ENCODE data around the gene TP53TG5.
"Not testable (repeated sequence)": the region's sequence is repeated elsewhere in the genome, so short reads cannot be mapped to it uniquely, and the experiment has no call there.

Gene TP53TG5

DNA sequence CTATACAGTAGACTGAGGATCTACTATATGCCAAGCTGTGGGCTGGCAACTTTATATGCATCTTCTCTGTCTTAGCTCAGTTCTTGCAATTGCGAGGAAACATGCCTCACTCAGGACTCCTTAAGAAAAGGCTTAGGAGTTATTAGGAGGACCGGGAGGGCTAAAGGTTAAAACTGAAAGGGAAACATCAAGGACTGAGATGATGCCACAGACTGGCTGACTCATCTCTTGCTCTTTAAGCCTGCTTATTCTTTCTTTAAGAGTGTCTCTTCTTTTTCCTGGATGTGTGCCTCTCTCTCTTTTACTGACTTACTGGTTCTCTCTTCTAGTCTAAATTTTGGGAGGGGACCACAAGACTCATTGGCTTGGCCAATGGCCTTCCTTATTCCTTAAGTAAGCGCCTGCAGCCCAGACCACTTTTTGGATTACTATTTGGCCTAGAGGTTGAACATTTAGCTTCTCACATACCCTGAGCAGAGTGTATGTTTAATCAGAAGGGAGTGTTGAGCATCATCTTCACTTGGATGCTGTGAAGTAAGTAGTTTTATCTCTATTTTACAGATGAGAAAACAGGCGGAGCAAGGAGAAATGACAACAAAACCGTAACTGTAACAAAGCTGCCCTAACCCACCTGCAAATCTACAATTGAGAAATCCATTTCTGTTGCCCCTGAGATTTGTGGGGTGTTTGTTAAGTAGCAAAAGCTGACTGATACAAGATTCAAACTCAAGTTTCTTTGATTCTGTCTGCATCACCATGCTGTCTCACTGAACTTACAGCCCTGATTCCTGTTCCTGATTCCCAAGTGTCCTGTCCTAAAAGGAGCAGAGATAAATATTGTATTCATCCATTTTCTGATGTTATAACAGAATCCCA, 22.7 kb downstream of the TP53TG5 start:
- Mint-ChIP-seq H3K4me3 (no peak overlapping the region), H3K4me1 (ENCODE audit: low read depth) (peaks cover 38% of the 10 kb centered on the region), H3K36me3 (ENCODE audit: low read depth) (no peaks in the 10 kb centered on the region), H3K27ac (no peak overlapping the region), H3K9me3 (no peaks in the 10 kb centered on the region), H3K27me3 (no peaks in the 10 kb centered on the region)
- intact Hi-C loops (cut with micrococcal nuclease) = no loop called here

DNA sequence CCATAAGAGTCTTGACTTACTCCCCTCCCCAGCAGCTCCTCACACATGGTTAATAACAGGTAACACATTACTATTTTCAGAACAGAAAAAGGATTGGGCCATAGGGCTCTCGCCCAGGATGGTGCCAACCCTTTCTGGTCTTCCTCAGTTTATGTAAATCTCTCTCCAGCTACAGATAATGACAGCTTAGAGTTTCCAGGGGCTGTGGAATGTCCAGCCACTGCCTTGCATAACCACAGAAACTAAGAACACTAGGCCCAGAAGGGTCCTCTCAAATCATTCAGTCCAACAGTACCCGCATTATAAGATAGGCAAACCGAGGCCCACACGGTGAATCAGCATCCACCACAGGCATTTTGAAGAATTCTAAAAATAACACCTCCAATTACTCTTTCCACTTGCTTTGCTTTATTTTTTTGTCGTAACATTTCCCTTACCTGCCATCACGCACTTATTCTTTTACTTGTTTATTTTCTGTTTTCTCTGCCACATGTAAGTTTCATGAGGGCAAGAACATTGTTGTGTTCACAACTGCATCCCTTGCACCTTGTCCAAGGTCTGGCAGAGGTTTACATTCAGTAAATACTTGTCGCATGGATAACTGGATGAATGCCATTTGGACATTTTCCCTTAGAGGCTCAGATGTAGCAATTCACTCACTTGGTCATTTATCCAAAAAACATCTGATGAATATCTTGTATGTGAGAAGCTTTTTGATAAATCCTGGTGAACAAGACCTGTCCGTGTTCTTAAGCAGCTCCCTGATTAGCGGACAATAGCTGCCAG, 23.5 kb downstream of the TP53TG5 start:
- Mint-ChIP-seq H3K27ac (no peak overlapping the region), H3K4me1 (ENCODE audit: low read depth) (peaks cover 35% of the 10 kb centered on the region), H3K27me3 (no peaks in the 10 kb centered on the region), H3K36me3 (ENCODE audit: low read depth) (no peaks in the 10 kb centered on the region), H3K4me3 (no peak overlapping the region), H3K9me3 (no peaks in the 10 kb centered on the region)
- intact Hi-C loops (cut with micrococcal nuclease) = no loop called here

DNA sequence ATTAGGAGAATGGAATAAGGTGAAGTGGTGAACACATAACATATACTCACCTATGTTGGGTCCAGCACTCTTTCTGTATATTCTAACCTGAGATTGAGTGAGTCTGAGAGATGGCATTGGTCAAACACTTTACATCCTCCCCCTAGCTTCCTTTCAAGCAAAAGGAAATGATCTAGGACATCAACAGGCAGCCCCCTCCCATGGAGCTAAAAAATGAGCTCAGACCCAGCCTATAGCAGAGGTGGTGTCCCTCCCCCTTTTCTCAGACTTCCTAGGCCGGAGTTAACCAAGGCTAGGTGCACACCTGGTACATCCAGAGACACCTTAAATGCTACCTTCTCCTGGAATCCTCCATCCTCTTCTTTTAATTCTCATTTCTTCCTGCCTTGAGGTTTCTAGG, 24.4 kb downstream of the TP53TG5 start:
- intact Hi-C loops (cut with micrococcal nuclease) = no loop called here
- Mint-ChIP-seq H3K27ac (no peak overlapping the region), H3K4me1 (ENCODE audit: low read depth) (peaks cover 27% of the 10 kb centered on the region), H3K36me3 (ENCODE audit: low read depth) (no peaks in the 10 kb centered on the region), H3K27me3 (no peaks in the 10 kb centered on the region), H3K9me3 (no peaks in the 10 kb centered on the region), H3K4me3 (no peak overlapping the region)

DNA sequence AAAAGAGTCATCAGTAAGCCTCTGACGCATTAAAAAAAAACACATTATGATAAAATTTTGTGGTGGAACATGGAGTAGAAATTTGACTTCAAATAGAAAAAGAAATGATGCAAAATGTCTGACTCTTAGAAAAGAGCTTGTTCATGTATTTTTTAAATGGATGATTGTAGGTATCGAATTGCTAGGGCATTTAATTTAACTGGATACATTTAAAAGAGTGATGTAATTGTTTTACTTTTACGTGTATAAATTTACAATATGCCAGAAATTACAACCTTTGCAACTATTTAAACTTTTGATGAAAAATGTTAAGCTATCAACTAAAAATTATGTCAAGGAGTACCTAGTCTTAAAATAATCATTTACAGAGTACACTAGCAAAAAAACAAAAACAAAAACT, 25.4 kb downstream of the TP53TG5 start:
- no peak overlapping the region for H3K4me3 Mint-ChIP-seq
- H3K36me3 Mint-ChIP-seq (ENCODE audit: low read depth) = peaks cover 2% of the 10 kb centered on the region
- H3K4me1 Mint-ChIP-seq (ENCODE audit: low read depth) = peaks cover 23% of the 10 kb centered on the region
- H3K9me3 Mint-ChIP-seq = no peaks in the 10 kb centered on the region
- no peaks in the 10 kb centered on the region for H3K27me3 Mint-ChIP-seq
- intact Hi-C loops (cut with micrococcal nuclease) = no loop called here
- no peak overlapping the region for H3K27ac Mint-ChIP-seq

DNA sequence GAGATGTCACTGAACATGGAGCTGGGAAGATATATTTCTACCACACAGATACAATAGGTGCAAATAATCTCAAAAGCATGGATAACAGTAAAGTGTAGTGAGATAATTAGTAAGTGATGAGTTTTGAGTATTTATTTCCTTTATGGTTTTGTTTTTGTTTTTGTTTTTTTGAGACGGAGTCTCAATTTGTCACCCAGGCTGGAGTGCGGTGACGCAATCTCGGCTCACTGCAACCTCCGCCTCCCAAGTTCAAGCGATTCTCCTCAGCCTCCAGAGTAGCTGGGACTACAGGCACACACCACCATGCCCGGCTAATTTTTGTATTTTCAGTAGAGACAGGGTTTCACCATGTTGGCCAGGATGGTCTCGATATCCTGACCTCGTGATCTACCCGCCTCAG, 27.3 kb downstream of the TP53TG5 start:
- H3K4me3 Mint-ChIP-seq; H3K9me3 Mint-ChIP-seq; intact Hi-C loops (cut with micrococcal nuclease); H3K27ac Mint-ChIP-seq; H3K27me3 Mint-ChIP-seq; H3K36me3 Mint-ChIP-seq (ENCODE audit: low read depth): not testable (repeated sequence)
- peaks cover 39% of the 10 kb centered on the region for H3K4me1 Mint-ChIP-seq (ENCODE audit: low read depth)

DNA sequence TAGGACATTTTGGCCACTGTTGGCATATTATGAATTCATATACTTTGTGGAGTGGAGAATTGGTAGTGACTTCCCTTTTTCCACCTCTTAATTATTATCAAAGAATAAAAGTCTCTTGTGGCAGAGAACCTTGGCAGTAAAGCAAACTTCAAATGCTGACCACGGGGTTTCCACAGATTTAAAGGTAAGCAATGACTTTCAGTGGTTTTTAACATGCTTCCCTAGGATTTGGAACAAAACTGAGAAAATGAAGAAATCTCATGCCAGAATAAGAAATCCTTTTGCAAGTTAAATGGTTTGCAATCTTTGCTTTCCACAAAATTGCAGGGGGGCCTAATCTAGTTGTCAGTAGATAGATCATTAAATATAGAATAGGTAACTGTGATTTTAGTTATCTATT, 27.9 kb downstream of the TP53TG5 start:
- no peaks in the 10 kb centered on the region for H3K9me3 Mint-ChIP-seq
- no peaks in the 10 kb centered on the region for H3K27me3 Mint-ChIP-seq
- H3K4me1 Mint-ChIP-seq (ENCODE audit: low read depth) = peaks cover 39% of the 10 kb centered on the region
- intact Hi-C loops (cut with micrococcal nuclease) = no loop called here
- no peak overlapping the region for H3K4me3 Mint-ChIP-seq
- H3K36me3 Mint-ChIP-seq (ENCODE audit: low read depth) = peaks cover 6% of the 10 kb centered on the region
- no peak overlapping the region for H3K27ac Mint-ChIP-seq

DNA sequence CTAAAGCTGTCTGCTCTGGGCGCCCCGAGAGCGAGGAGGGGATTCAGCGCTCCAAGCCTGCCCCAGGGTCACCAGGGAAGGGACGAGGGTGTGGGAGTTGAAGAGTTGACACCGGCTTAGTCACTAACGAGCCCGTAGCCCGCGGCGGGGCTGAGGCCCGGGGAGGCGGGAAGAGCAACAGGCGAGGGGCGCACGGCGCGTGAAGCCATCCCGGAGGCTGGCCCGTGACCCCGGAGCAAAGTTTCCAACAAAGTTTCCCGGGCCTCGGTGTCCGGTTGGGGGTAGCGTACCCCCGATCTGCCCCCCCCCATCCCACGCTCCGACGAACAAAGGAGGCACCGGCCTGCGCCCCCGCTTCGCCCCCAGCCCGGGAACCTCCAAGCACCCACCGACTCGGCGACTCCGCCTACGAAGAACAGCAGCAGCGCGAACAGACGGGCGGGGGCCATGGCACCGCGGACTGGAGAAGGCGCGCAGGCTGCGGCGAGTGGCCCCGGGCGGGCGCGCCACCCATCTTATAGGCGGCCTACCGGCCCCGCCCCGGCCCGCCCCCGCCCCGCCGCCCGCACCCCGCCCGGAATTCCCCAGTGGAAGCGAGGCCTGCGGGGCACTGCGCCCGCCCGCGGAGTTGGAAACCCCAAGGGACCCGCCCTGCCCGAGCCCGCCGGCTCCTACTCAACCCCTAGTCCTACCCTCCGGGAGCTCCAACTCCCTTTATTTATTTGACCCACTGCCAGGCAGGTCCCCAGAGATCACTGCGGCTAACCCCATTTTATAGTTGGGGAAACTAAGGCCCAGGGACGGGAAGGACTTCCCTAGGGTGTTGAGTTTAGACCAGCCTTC, 30.0 kb downstream of the TP53TG5 start, which contains the start of gene SDC4:
Gene SDC4, minus strand, starts transcription at position 489 of the 843 bp plus-strand sequence. Its CDS starts 40 bp downstream, at position 449.
- no peaks in the 10 kb centered on the region for H3K27me3 Mint-ChIP-seq
- intact Hi-C loops (cut with micrococcal nuclease) = no loop called here
- H3K27ac Mint-ChIP-seq = peak within 1 kb of the TSS; percentile 83
- peaks cover 6% of the 10 kb centered on the region for H3K36me3 Mint-ChIP-seq (ENCODE audit: low read depth)
- H3K9me3 Mint-ChIP-seq = no peaks in the 10 kb centered on the region
- H3K4me1 Mint-ChIP-seq (ENCODE audit: low read depth) = peaks cover 58% of the 10 kb centered on the region
- H3K4me3 Mint-ChIP-seq = peak within 1 kb of the TSS; percentile 80

DNA sequence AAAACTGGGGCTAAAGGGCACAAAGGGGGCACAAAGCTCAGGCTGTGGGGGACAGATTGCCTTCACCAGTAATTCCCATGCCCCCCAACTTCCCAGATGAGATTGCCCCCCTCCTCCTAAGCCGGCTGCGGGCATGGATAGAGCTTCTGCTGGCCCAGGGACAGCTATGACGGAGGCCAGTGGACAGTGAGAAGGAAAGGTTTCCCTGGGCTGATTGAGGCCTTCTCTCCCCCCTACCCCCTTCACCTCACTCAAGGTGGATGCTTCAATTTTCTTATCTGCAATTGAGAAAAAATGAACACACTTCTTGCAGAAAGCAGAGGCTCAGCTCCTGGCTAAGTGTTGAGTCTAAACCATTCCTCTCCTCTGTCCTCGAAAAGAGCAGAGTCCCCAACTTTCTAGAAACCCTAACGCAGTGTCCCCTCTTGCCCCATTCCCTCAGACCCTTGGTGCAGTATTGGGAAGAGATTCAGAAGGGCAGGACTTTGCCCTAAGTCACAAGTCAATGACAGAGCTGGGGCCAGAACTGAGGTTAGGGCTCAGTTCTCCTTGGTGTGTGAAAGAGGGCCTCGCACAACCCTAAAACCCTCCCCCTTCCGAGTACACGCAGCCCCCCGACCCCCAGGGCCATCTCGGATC, 30.7 kb downstream of the TP53TG5 start:
- peak overlapping the region; percentile 80 for H3K4me3 Mint-ChIP-seq

DNA sequence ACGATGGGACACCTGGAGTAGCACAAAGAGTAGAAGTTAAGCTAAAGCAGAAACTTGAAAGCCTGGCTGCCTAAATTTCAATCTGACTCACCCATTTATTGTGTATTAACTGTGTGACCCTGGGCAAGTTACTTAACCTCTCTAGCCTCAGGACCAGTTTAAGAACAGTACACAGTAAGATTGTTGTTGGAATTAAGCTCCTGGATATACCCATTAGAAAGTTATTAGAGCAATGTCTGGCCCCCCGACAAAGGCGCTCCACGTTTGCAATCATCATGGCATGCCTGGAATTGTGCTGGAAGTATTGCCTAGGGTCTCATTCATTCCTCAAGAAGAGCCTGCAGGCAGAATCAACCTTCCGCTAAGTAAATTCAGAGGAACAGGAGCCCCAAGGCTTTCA, 31.3 kb downstream of the TP53TG5 start:
- Mint-ChIP-seq H3K27ac (peak overlapping the region; percentile 83), H3K4me3 (peak overlapping the region; percentile 80), H3K27me3 (no peaks in the 10 kb centered on the region), H3K36me3 (ENCODE audit: low read depth) (peaks cover 11% of the 10 kb centered on the region), H3K9me3 (no peaks in the 10 kb centered on the region), H3K4me1 (ENCODE audit: low read depth) (peaks cover 71% of the 10 kb centered on the region)
- intact Hi-C loops (cut with micrococcal nuclease) = no loop called here

More for the DNA sequence above, 30.7 kb downstream of the TP53TG5 start:
- Mint-ChIP-seq H3K27ac (peak overlapping the region; percentile 83), H3K4me1 (ENCODE audit: low read depth) (peaks cover 65% of the 10 kb centered on the region), H3K36me3 (ENCODE audit: low read depth) (peaks cover 7% of the 10 kb centered on the region), H3K9me3 (no peaks in the 10 kb centered on the region), H3K27me3 (no peaks in the 10 kb centered on the region)
- intact Hi-C loops (cut with micrococcal nuclease) = no loop called here

DNA sequence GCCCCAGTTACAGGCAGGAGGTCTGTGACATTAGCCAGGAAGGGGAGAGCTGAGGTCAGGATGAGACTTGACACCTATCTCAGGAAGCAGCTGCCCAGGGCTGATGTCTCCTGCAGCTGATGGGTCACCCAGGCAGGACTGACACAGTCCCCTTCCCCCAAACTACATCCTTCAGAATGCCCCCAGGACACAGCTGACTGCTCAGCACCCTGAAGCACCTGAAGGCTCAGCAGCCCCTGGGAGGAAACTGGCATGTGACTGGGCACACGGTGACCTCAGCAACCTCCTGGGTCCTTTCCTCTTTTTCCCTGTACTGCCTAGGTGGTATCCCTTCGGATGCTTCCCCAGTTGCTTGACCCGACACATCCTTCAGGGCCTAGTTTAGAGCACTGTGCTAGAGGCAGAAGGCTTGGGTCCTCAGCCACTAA, 31.8 kb downstream of the TP53TG5 start:
- H3K36me3 Mint-ChIP-seq (ENCODE audit: low read depth) = peaks cover 11% of the 10 kb centered on the region
- H3K27me3 Mint-ChIP-seq = no peaks in the 10 kb centered on the region
- peak overlapping the region; percentile 80 for H3K4me3 Mint-ChIP-seq
- peak overlapping the region; percentile 52 for H3K27ac Mint-ChIP-seq
- H3K4me1 Mint-ChIP-seq (ENCODE audit: low read depth) = peaks cover 74% of the 10 kb centered on the region
- intact Hi-C loops (cut with micrococcal nuclease) = no loop called here
- no peaks in the 10 kb centered on the region for H3K9me3 Mint-ChIP-seq

DNA sequence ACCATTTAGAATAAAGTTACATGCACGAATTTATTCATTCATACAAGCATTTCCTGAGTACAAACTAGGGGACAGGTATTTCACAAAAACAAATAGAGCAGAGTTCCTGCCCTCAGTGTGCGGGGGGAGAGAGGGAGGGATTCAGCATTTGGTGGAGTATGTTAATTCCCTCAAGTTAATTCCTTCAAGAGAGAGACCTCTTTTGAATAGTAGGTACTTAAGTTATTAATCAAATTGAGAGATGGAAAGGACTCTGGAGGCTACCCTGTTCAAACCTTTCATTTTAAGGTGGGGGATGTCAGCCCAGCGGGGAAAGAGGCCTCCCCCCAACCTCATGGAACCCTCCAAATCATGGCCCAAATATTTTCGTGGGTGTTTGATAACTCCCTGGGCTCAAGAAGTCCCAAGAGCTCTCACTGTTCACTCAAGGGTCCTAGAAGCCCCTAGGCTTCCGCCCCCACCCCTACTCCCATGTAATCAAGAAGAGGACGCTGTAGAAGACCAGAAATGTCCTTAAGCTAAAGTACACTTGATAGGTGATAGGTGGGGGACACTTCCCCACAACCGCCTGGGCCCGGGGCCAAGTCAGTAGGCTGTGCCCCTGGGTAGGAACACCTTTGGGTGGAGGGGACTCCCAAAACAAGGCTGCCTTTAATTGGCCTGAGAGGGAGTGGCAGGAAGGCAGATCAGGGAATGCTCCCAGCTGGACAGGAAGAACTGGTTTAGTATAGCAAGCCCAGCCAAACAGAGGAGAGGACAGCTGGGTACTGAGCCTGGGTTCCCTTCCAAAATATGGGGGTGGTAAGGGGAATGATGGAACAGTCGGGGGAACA, 32.8 kb downstream of the TP53TG5 start:
- H3K9me3 Mint-ChIP-seq = no peaks in the 10 kb centered on the region
- peaks cover 82% of the 10 kb centered on the region for H3K4me1 Mint-ChIP-seq (ENCODE audit: low read depth)
- H3K4me3 Mint-ChIP-seq = no peak overlapping the region
- H3K27ac Mint-ChIP-seq = peak overlapping the region; percentile 52
- no peaks in the 10 kb centered on the region for H3K27me3 Mint-ChIP-seq
- peaks cover 20% of the 10 kb centered on the region for H3K36me3 Mint-ChIP-seq (ENCODE audit: low read depth)
- intact Hi-C loops (cut with micrococcal nuclease) = no loop called here

DNA sequence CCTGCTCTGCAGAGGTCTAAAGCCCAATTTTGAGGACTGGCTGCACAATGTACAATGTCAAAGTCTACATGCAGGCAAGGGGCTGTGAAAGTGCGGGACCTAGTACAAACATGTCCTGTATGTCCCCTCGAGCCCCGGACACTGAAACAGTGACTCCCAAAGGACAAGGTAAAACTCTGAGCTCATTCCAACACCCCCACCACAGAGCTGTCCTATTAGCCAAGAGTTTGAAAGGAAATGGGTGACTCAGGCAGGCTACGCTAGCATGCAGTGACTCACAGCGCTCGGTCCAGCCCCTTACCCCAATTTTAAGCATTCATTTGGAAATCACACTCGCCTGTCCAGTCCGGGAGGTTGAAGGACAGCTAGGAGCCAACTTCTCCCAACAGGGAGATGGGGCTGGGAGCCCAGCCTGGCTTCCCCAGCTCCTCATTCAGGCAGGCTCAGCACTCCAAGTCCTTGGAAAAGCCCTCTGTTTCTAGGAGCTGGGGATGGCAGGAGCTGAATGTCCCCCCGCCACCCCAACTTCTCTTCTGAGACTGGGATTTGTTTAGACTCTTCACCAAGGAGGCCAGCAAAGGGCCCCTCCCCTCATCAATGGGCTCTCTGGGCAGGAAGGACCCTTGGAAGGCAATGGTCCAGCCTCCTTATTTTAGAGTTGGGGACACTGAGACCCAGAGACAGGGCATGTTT, 33.8 kb downstream of the TP53TG5 start:
- Mint-ChIP-seq H3K9me3 (no peaks in the 10 kb centered on the region), H3K27ac (no peak overlapping the region), H3K36me3 (ENCODE audit: low read depth) (peaks cover 30% of the 10 kb centered on the region), H3K4me1 (ENCODE audit: low read depth) (peaks cover 86% of the 10 kb centered on the region), H3K4me3 (peak overlapping the region; percentile 50), H3K27me3 (no peaks in the 10 kb centered on the region)
- intact Hi-C loops (cut with micrococcal nuclease) = no loop called here
